GM19467 (cell line): Measurements from ENCODE around the gene WIPF1.

Experiments
- ATAC-seq: cut with Tn5 transposase; IDR thresholded peaks from one replicate; pipeline ENCODE4 v1.9.1; 2021; ENCODE audit warnings: mild to moderate bottlenecking, moderate library complexity; ENCODE audit not compliant: unreplicated experiment

Gene WIPF1, protein sequence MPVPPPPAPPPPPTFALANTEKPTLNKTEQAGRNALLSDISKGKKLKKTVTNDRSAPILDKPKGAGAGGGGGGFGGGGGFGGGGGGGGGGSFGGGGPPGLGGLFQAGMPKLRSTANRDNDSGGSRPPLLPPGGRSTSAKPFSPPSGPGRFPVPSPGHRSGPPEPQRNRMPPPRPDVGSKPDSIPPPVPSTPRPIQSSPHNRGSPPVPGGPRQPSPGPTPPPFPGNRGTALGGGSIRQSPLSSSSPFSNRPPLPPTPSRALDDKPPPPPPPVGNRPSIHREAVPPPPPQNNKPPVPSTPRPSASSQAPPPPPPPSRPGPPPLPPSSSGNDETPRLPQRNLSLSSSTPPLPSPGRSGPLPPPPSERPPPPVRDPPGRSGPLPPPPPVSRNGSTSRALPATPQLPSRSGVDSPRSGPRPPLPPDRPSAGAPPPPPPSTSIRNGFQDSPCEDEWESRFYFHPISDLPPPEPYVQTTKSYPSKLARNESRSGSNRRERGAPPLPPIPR

DNA sequence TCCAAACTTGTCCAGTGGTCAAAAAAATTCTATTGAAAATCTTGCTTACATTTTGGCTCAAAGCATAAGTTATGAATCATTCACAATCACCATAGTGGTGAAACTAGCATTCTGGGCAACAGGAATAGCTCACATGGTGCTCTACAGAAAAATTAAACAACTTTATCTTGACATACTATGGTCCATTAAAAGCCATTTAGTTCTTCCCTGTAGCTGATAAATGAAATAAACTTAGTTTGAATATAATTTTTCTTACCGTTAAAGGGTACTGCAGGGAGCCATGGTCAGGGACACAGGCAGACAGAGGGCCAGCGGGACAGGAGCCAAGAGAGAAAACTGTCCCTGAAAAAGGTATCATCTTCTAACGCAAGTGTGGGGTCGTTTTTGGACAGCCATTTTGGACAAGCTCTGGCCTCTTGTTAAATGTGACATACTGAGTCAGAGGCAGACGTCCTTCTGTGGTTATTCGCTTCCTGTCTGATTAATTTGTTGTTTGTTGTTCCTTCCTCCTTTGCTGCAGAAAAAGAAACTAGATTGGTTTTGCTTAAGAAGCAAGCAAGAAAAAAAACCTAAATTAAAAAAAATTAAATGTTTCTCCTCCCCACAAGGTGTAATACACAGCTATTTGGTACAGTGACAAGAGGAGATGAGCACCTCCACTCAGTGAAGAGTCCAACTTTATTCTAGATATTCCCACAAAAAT lies at the start of gene WIPF1:
Gene WIPF1 (minus strand): TSS at position 460 of the 703 bp plus-strand sequence. CDS start 12,231 bp downstream, outside the sequence.
- peak; percentile 46 for ATAC-seq

DNA sequence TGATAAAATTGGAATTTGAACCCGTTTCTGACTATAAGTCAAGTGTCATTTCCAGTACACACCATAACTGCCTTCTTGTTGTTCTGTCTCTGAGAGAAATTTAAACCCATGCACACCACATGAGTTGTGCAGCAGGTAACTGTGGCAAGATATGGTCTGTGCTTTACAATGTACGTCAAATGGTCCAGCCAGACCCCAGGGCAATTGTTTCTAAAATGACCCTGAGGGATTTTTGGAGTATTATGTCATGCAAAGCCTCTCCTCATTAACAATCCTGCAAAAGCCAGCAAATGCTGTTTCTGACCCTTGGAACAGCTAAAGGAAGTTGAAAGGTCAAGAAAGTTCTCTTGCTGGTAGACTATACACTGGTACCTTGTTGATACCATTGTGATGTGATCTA lies 47.7 kb upstream of the WIPF1 start:
- no peak for ATAC-seq

DNA sequence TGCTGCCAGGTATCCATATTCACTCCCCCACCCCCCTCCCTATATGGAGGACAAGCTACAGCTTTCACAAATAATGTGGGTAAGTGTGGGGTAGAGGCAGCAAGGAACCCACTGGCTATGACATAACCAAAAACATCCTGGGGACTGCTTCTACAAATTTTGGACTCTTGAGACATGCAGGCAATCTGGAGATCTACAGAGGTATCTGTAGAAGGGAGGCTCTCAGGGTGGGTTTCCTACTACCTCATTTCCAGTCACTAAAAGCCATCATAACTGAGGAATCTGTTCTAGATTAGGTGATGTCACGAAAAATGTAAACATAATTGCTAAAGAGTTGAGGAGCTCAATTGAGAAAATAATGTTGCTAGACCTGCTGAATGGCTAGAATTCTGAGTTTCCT lies 46.8 kb upstream of the WIPF1 start:
- ATAC-seq, result no peak

GRCh38 chr2:174643356-174643755 lies 45.8 kb upstream of the WIPF1 start:
- no peak for ATAC-seq

- no peak for ATAC-seq
These were observed 43.6 kb upstream of the WIPF1 start for GRCh38 chr2:174641168-174641567.

GRCh38 chr2:174636987-174637386 lies 39.4 kb upstream of the WIPF1 start:
- ATAC-seq, result no peak

DNA sequence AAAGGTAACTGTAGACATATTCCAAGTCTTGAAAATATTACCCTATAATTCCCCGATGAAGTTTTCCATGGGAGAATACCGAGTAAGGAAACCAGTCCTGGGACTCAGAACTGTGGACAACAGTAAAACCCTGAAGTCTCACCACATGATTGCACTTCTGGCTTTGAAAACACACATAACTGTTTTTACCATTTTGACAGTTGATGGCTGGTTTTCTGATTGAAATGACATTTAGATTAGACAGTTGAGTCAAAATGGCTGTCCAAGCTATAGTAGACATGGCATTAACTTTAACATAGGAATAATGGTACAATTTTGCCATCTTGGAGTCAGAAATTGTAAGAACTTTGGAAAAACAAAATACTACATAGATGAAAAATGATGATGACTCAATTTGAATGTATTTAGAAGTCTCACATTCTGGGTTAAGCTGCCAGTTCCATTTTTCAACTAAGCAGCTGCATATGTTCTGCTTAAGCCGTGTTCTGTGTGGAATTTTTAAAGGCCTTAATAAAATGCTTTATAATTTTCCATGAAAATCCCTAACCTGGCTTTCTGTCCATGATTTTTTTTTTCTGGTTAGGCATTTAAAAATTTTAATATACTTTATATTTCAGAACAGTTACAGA lies 38.3 kb upstream of the WIPF1 start:
- no peak for ATAC-seq

GRCh38 chr2:174635015-174635593 lies 37.5 kb upstream of the WIPF1 start:
- ATAC-seq, result no peak

DNA sequence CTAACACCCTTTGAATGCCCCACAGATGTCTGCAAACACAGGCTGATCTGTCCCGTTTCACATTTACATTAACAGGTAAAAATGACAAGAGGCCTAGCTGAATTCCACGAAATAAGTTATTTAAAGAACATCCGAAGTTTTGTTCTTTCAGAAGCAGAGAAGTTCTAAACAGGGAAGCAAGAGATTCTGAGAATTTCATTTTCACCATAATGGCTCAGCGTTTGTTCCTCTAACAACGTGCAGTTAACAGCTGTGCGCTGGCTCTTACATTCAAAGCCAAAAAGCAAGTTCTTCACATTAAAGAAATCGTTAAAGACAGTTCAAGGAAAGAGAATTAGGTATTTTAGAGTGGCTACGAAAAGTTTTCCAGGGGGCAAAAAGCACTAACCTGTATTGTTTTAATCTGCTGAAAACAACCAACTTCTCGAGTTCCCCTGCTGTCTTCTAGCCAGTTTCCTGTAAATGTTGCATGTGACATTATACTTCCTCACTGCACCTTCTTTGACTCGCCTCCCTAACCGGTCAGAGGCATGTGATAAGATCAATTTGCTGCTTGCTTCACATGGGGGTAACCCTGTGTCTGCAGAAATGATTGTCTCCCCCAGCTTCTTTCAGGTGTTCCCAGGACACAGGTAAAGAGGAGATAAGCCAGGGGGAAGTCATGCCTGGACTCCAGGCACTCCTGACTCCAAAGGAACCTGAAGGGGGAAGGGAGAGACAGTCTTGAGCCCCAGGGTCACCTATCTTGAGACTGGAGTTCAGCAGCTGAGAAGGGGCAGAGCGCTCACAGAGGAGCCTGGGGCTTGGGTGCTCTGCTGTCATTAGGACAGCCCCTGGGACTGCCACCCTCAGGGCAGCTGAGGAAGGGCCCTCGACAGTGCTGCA lies 36.8 kb upstream of the WIPF1 start:
- ATAC-seq, result peak; percentile 65

DNA sequence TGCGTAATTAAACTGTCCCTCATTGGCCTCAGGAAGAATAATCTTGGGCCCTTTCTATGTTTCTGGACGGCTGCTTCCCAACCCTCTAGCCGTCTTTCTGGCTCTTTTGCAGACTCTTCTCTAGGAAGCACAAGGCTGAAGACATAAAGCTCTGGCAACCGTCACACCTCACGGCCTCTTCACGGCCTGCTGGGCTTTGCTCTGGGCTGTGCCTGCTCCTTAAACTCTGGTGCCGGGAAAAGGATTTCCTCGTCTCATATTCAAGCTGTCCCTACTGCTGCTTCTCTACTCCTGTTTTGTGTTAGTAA lies 36.0 kb upstream of the WIPF1 start:
- no peak for ATAC-seq

DNA sequence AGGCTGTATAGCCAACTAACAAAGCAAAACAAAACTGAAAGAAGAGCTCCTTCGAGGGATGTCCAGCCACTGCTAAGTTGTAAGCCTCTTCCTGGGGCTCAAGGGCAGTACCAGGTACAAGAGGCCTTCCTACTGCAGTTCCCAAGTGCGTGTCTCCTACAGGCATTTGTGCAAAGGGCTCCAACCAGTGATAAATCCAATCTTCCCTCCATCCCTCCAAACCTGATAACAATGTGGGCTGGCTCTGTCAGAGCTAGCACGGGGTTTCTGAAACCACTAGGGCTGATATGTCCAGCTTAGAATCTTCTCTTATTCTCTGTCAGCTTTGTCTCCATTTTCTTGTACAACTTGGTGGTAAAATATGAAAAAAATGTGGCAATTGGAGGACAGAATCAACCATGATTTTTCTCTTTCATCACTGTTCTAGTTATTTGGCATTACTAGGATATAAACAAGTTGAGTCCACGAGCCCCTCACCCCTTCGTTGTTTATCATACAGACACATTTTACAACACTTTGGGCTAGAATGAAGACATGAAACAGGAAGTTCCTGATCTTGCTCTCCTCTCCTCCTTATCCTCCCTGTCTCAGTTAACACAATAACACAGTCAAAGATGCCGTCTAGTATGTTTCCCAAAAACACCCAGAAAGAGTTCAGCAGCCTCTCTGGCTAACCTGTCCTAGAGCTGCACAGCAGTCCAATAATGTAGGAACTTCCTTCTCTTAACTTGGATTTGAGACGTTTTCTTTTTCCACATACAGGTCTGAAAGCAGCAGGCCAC lies 35.4 kb upstream of the WIPF1 start:
- ATAC-seq, result no peak

GRCh38 chr2:174631009-174631981 lies 33.7 kb upstream of the WIPF1 start:
- ATAC-seq, result no peak

DNA sequence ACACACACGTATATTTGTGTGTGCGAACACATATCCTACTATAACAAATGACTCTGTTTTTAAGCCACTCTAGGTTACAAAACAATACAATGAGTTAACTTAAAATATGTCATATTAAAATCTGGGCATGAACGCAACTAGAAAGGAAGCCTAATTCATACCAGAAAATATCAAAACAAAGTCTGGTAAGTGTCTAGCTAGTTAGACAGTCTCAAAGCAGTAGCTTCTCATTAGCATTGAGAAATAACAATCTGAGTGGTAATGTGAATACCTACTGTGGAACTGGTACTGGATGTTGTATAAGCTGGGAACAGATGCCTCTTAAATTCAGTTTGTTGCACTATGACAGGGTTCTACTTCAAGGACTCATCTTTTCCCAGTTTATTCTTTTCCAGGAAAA lies 32.5 kb upstream of the WIPF1 start:
- ATAC-seq, result no peak

DNA sequence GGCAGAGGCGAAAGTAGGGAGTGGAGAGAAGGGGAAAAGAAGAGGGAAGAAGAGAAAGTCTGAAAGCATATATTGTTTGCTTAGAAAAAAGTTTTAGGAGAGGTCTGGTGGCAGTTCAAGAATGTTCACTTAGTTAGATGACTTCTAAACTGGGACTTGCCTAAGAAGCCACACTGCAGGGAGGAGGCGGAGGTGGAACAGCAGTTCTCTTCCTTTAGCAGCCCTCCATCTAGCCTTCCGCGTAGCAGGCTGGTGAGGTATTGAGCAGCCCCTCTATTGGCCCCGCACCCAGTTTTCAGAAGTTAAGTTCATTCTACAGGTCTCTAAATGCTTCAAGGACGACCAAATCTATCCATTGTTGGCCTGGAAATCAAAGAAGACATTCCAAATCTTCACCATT lies 31.9 kb upstream of the WIPF1 start:
- ATAC-seq, result no peak

GRCh38 chr2:174628528-174629169 lies 31.0 kb upstream of the WIPF1 start:
- ATAC-seq, result no peak

DNA sequence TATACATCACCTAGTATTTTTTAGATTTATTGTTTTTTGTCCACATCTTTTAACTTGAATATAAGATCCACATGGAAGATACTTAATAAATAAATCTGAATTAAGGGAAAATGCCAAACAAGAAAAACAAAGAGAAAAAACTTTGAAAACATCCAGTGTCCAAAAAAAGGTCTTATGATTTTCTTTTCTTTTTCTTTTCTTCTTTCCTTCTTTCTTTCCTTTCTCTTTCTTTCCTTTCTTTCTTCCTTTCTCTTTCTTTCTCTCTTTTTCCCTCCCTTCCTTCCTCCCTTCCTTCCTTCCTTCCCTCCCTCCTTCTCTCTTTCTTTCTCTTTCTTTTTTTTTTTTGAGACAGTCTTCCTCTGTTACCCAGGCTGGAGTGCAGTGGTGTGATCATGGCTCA lies 29.6 kb upstream of the WIPF1 start:
- ATAC-seq, result no peak

GRCh38 chr2:174624895-174625430 lies 27.4 kb upstream of the WIPF1 start:
- ATAC-seq, result no peak

- ATAC-seq, result no peak
These were observed 26.1 kb upstream of the WIPF1 start for GRCh38 chr2:174623690-174624089.
